Gastroesophageal sphincter (tissue), 3 donors: Measurements from ENCODE around the gene BAD.

Experiments
- EP300 ChIP-seq: sonication (generic); formaldehyde crosslinking; IDR thresholded peaks from one replicate; pipeline ENCODE4 v1.6.1; 2017; ENCODE audit warnings: antibody characterized with exemption, mild to moderate bottlenecking
- POLR2A ChIP-seq, 2 donors: fragments of 450-650 bp; IDR thresholded peaks; one replicate each; pipeline ENCODE4 v1.6.1; 2017; ENCODE audit warnings: antibody characterized with exemption in 2 of 2, mild to moderate bottlenecking in 2 of 2, moderate library complexity in 1 of 2
- POLR2AphosphoS5 ChIP-seq: sonication (generic); formaldehyde crosslinking; IDR thresholded peaks from one replicate; pipeline ENCODE4 v1.6.1; 2017; ENCODE audit warnings: antibody characterized with exemption
- TF ChIP-seq, protein P1 (sequence below), 4 experiments: fragments of 200-600 bp in 2 of 4; fragments of 450-650 bp in 2 of 4; sonication (generic) in 1 of 4; IDR thresholded peaks; one replicate each; pipeline ENCODE4 v1.5.1; 2017 to 2019; ENCODE audit warnings: antibody characterized with exemption in 4 of 4, mild to moderate bottlenecking in 2 of 4, moderate library complexity in 2 of 4

DNA sequence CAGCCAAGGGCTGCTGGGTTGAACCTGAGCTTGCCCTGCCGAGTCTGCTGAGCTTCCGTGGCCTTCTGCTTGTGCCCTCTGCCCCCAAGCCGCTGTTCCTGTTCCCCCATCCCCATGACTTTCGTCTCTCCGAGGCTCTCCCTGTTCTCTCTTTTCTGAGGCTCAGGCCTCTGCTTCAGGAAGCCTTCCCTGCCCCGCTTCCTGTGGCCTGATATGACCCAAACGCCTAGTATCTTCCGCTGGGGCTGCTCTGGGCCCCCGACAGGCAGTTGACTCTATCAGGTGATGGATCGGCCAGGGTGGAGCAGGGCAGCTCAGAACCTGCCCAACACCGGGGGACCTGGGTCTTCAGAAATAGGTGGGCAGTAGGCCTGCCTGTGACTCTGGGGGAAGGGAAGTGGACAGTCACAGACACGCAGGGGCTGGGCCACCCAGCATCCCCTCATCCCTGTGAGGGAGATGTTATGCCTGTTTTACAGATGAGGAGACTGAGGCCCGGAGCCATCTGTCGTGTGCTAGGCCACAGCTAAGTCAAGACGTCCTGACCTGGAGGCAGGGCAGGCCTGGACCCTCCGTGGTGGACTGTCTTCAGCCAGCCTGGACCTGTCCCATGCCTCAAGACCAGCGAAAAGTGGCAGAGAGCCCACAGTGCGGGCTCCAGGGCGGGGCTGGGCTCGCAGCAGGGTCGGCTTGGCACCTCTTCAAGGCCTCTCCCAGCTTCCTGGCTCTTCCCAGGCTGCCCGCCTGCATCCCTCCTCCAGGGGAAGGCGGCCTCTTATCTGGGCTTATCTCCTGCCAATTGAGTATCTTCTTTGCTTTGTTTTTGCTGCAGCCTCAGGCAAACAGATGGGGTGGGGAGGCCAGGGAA is 16.2 kb downstream of the BAD start:
- TF ChIP-seq, protein P1, sequence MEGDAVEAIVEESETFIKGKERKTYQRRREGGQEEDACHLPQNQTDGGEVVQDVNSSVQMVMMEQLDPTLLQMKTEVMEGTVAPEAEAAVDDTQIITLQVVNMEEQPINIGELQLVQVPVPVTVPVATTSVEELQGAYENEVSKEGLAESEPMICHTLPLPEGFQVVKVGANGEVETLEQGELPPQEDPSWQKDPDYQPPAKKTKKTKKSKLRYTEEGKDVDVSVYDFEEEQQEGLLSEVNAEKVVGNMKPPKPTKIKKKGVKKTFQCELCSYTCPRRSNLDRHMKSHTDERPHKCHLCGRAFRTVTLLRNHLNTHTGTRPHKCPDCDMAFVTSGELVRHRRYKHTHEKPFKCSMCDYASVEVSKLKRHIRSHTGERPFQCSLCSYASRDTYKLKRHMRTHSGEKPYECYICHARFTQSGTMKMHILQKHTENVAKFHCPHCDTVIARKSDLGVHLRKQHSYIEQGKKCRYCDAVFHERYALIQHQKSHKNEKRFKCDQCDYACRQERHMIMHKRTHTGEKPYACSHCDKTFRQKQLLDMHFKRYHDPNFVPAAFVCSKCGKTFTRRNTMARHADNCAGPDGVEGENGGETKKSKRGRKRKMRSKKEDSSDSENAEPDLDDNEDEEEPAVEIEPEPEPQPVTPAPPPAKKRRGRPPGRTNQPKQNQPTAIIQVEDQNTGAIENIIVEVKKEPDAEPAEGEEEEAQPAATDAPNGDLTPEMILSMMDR (IDR thresholded peaks at IDR 0.05): no peak
- no peak for TF ChIP-seq POLR2A (IDR thresholded peaks at IDR 0.05)
- TF ChIP-seq POLR2AphosphoS5: no peak
- no peak for TF ChIP-seq EP300
